A549 (cell line): Measurements from ENCODE around the gene NUDT5. TPM values are rescaled to one million over a fixed set of nuclear protein-coding genes. Genes with fewer than 3 reads are reported as not detected.

ENCODE experiments used
- ATAC-seq, 2 experiments: fragments of 200-7000 bp in 1 of 2; fragments of >200 bp in 1 of 2; cut with Nextera tagmentation in 1 of 2; cut with Tn5 transposase in 1 of 2; 3 replicates each; pipeline versions ENCODE4 v1.8.0 to v1.9.1; 2018 to 2020; ENCODE audit warnings: mild to moderate bottlenecking in 1 of 2, moderate library complexity in 1 of 2
- CTCF ChIA-PET: fragments of 300-600 bp; sonication (Branson Sonifier 250); formaldehyde crosslinking; extraction: SDS; loops from one replicate; lab custom pipeline; 2021; ENCODE audit warnings: antibody characterized with exemption, inconsistent platforms; lab: Yijun Ruan, JAX
- POLR2A ChIA-PET: fragments of 350-600 bp; formaldehyde crosslinking; extraction: SDS; loops from one replicate; lab custom pipeline; 2021; ENCODE audit warnings: antibody characterized with exemption, inconsistent platforms; lab: Yijun Ruan, JAX
- DNase-seq, 2 experiments: peaks; one replicate each; pipeline versions ENCODE4 v3.0.0 to v3.0.0-alpha.2; 2011 to 2016; ENCODE audit warnings: low read depth in 1 of 2, low spot score in 1 of 2
- FAIRE-seq: peaks from 2 replicates; lab custom pipeline; 2011; peaks lifted over from hg19 to GRCh38; lab: Jason Lieb, UNC
- H3K27ac ChIP-seq, 2 experiments: fragments of >200 bp; sonication (Bioruptor Twin); formaldehyde crosslinking; 3 replicates each; pipeline ENCODE4 v1.5.1; 2016 to 2017
- H3K4me1 ChIP-seq: fragments of >200 bp; sonication (Bioruptor Twin); formaldehyde crosslinking; 3 replicates; pipeline ENCODE4 v1.6.1; 2016
- H3K4me2 ChIP-seq: fragments of >200 bp; sonication (Bioruptor Twin); formaldehyde crosslinking; 3 replicates; pipeline ENCODE4 v1.6.1; 2016
- H3K4me3 ChIP-seq: fragments of >200 bp; sonication (Bioruptor Twin); formaldehyde crosslinking; 3 replicates; pipeline ENCODE4 v1.5.1; 2016
- H3K9me3 ChIP-seq: fragments of >200 bp; sonication (Bioruptor Twin); formaldehyde crosslinking; 3 replicates; pipeline ENCODE4 v1.6.1; 2016
- BHLHE40 ChIP-seq: IDR thresholded peaks from 2 replicates; pipeline ENCODE4 v1.6.1; 2012; ENCODE audit warnings: low read depth, low read length, inconsistent platforms
- CBX2 ChIP-seq: fragments of 200-600 bp; sonication (generic); IDR thresholded peaks from 2 replicates; pipeline ENCODE4 v1.6.1; 2016; ENCODE audit warnings: low read depth, mild to moderate bottlenecking, borderline replicate concordance
- CBX8 ChIP-seq: fragments of 200-600 bp; sonication (generic); IDR thresholded peaks from 2 replicates; pipeline ENCODE4 v1.6.1; 2016
- CEBPB ChIP-seq, 2 experiments: fragments of >200 bp in 1 of 2; sonication (Bioruptor Twin) in 1 of 2; formaldehyde crosslinking in 1 of 2; IDR thresholded peaks; 2 replicates each; pipeline ENCODE4 v1.6.1; 2012 to 2016
- CHD2 ChIP-seq: fragments of 150-350 bp; IDR thresholded peaks from 2 replicates; pipeline ENCODE4 v1.6.1; 2014; ENCODE audit warnings: low read length; ENCODE audit not compliant: partially characterized antibody
- CTCF ChIP-seq: fragments of >200 bp; sonication (Bioruptor Twin); formaldehyde crosslinking; IDR thresholded peaks from 3 replicates; pipeline ENCODE4 v1.5.1; 2016
- E2F6 ChIP-seq: IDR thresholded peaks from 2 replicates; pipeline ENCODE4 v1.6.1; 2012; ENCODE audit warnings: low read depth, borderline replicate concordance
- EHF ChIP-seq: fragments of 250-450 bp; sonication (Bioruptor Pico); IDR thresholded peaks from 2 replicates; pipeline ENCODE4 v1.5.0; 2020; ENCODE audit warnings: mild to moderate bottlenecking
- EHMT2 ChIP-seq: fragments of 200-600 bp; sonication (generic); IDR thresholded peaks from 2 replicates; pipeline ENCODE4 v1.6.1; 2016; ENCODE audit warnings: antibody characterized with exemption, low read depth, mild to moderate bottlenecking, moderate library complexity
- EP300 ChIP-seq, 2 experiments: fragments of >200 bp; sonication (Bioruptor Twin); formaldehyde crosslinking; IDR thresholded peaks; 2 replicates in 1 of 2; 3 replicates in 1 of 2; pipeline ENCODE4 v1.6.1; 2016 to 2017
- FOSL2 ChIP-seq, 2 experiments: fragments of 450-650 bp in 1 of 2; fragments of >200 bp in 1 of 2; sonication (Bioruptor Twin) in 1 of 2; formaldehyde crosslinking; IDR thresholded peaks; 2 replicates each; pipeline versions ENCODE4 v1.5.0 to v1.6.1; 2016 to 2020; ENCODE audit warnings: mild to moderate bottlenecking in 1 of 2, moderate library complexity in 1 of 2
- FOXS1 ChIP-seq: fragments of 250-450 bp; sonication (Bioruptor Pico); IDR thresholded peaks from 2 replicates; pipeline ENCODE4 v1.5.0; 2020; ENCODE audit warnings: mild to moderate bottlenecking, moderate library complexity
- GATA3 ChIP-seq: IDR thresholded peaks from 2 replicates; pipeline ENCODE4 v1.6.1; 2012; ENCODE audit warnings: borderline replicate concordance
- HOXA7 ChIP-seq: fragments of 250-450 bp; sonication (Bioruptor Pico); IDR thresholded peaks from 2 replicates; pipeline ENCODE4 v1.5.0; 2020; ENCODE audit warnings: mild to moderate bottlenecking, moderate library complexity
- HOXB13 ChIP-seq: fragments of 250-450 bp; sonication (Bioruptor Pico); IDR thresholded peaks from 2 replicates; pipeline ENCODE4 v1.5.0; 2020; ENCODE audit warnings: low read depth, mild to moderate bottlenecking, moderate library complexity
- JUN ChIP-seq, 2 experiments: fragments of >200 bp; sonication (Bioruptor Twin); formaldehyde crosslinking; IDR thresholded peaks; 2 replicates in 1 of 2; 3 replicates in 1 of 2; pipeline ENCODE4 v1.6.1; 2016 to 2017
- KDM1A ChIP-seq: fragments of 200-600 bp; sonication (generic); IDR thresholded peaks from 2 replicates; pipeline ENCODE4 v1.6.1; 2016; ENCODE audit warnings: low read depth, mild to moderate bottlenecking
- MAFK ChIP-seq: fragments of 450-650 bp; IDR thresholded peaks from 2 replicates; pipeline ENCODE4 v1.6.1; 2014; ENCODE audit not compliant: partially characterized antibody
- MAZ ChIP-seq: fragments of 150-350 bp; IDR thresholded peaks from 2 replicates; pipeline ENCODE4 v1.6.1; 2014; ENCODE audit warnings: antibody characterized with exemption, low read depth, low read length, borderline replicate concordance
- NPAS2 ChIP-seq: fragments of 250-450 bp; sonication (Bioruptor Pico); IDR thresholded peaks from 2 replicates; pipeline ENCODE4 v1.8.0; 2022; ENCODE audit warnings: mild to moderate bottlenecking, moderate library complexity, borderline replicate concordance
- NR3C1 ChIP-seq: fragments of >200 bp; sonication (Bioruptor Twin); formaldehyde crosslinking; IDR thresholded peaks from 3 replicates; pipeline ENCODE4 v1.6.1; 2017
- RAD21 ChIP-seq, 2 experiments: fragments of >200 bp in 1 of 2; sonication (Bioruptor Twin) in 1 of 2; formaldehyde crosslinking in 1 of 2; IDR thresholded peaks in 1 of 2; conservative IDR thresholded peaks in 1 of 2; 2 replicates in 1 of 2; 3 replicates in 1 of 2; pipeline ENCODE4 v1.6.1; 2012 to 2018; ENCODE audit warnings: inconsistent platforms in 1 of 2
- RFX5 ChIP-seq: fragments of 450-650 bp; IDR thresholded peaks from 2 replicates; pipeline ENCODE4 v1.7.1; 2014; ENCODE audit warnings: antibody characterized with exemption, mild to moderate bottlenecking, moderate library complexity
- SMC3 ChIP-seq: fragments of >200 bp; sonication (Bioruptor Twin); formaldehyde crosslinking; IDR thresholded peaks from 3 replicates; pipeline ENCODE4 v1.6.1; 2018; ENCODE audit warnings: inconsistent platforms
- SREBF2 ChIP-seq: fragments of 450-650 bp; IDR thresholded peaks from 2 replicates; pipeline ENCODE4 v1.6.1; 2014; ENCODE audit warnings: mild to moderate bottlenecking, moderate library complexity
- TP53 ChIP-seq: fragments of 250-450 bp; sonication (Bioruptor Pico); IDR thresholded peaks from 2 replicates; pipeline ENCODE4 v1.5.0; 2021; ENCODE audit warnings: mild to moderate bottlenecking, moderate library complexity
- USF2 ChIP-seq: fragments of 450-650 bp; IDR thresholded peaks from 2 replicates; pipeline ENCODE4 v1.6.1; 2014; ENCODE audit warnings: antibody characterized with exemption
- ZC3H11A ChIP-seq: fragments of 450-650 bp; IDR thresholded peaks from 2 replicates; pipeline ENCODE4 v1.6.1; 2014; ENCODE audit warnings: antibody characterized with exemption, mild to moderate bottlenecking
- ZFP36 ChIP-seq: fragments of 450-650 bp; IDR thresholded peaks from 2 replicates; pipeline ENCODE4 v1.6.1; 2014; ENCODE audit warnings: borderline replicate concordance; ENCODE audit not compliant: partially characterized antibody
- WGBS: methylation state at CpG from one replicate; pipeline ENCODE4 v1.1.6; 2017; ENCODE audit errors: missing lambda C conversion rate; 5-methylcytosine and 5-hydroxymethylcytosine counted together
- polyA plus RNA-seq, 4 experiments: library from polyadenylated mRNA; depleted of rRNA in 3 of 4; stranded (reverse); fragments of >200 nt; fragmentation: RNase III in 1 of 4; extraction: RNeasy Plus Mini Kit Qiagen cat#74134 plus additional on column Dnase treatment in 1 of 4; gene quantifications; 2 replicates in 3 of 4; 3 replicates in 1 of 4; pipeline ENCODE4 v1.2.3, GENCODE V29; 2011 to 2017

Gene NUDT5
- polyA plus RNA-seq, 2 of the 4 experiments (the other 2 are of a cell fraction), result 146 to 190 TPM

- ATAC-seq (no peak), DNase-seq (no peak), FAIRE-seq (no peak)
- Histone ChIP-seq H3K4me2 (no peak overlapping the region), H3K27ac (no peak overlapping the region), H3K4me3 (no peak overlapping the region), H3K4me1 (no peaks in the 10 kb centered on the region), H3K9me3 (no peaks in the 10 kb centered on the region)
- ChIA-PET CTCF (interaction anchor here (0.7 to 3.7 kb wide), 3 partner anchors 19 to 881 kb away, joined by 3 to 14 read pairs (median 4); no protein-coding TSS in a partner anchor), POLR2A (no interaction called here)
- no peak for TF ChIP-seq FOXS1
- TF ChIP-seq SMC3, result no peak
- no peak for TF ChIP-seq EHMT2
- no peak for TF ChIP-seq NPAS2
- TF ChIP-seq EP300 (IDR thresholded peaks at IDR 0.05), result no peak
- no peak for TF ChIP-seq CHD2
- TF ChIP-seq NR3C1, result no peak
- TF ChIP-seq ZFP36, result no peak
- no peak for TF ChIP-seq FOSL2 (IDR thresholded peaks at IDR 0.05)
- TF ChIP-seq FOSL2 (CRISPR knock-in tag; IDR thresholded peaks at IDR 0.05), result no peak
- no peak for TF ChIP-seq MAFK
- TF ChIP-seq BHLHE40, result no peak
- no peak for TF ChIP-seq CBX8
- TF ChIP-seq E2F6, result no peak
- no peak for TF ChIP-seq EHF (CRISPR knock-in tag)
- TF ChIP-seq GATA3, result no peak
- TF ChIP-seq CBX2, result no peak
- TF ChIP-seq CEBPB (IDR thresholded peaks at IDR 0.05), result no peak
- TF ChIP-seq TP53 (CRISPR knock-in tag), result no peak
- TF ChIP-seq MAZ, result no peak
- TF ChIP-seq CTCF, result no peak
- 95% methylated on average over 13 of the region's 13 CpGs for WGBS
Measured at GRCh38 chr10:12237265-12238220, 41.9 kb upstream of the NUDT5 start.

- POLR2A ChIA-PET, result no interaction called here
- Histone ChIP-seq H3K9me3 (no peaks in the 10 kb centered on the region), H3K4me3 (no peak overlapping the region), H3K4me1 (no peaks in the 10 kb centered on the region; the same call in 2 of the 3 replicates), H3K27ac (no peak overlapping the region), H3K4me2 (no peak overlapping the region)
- no peak for DNase-seq
- CTCF ChIA-PET, result interaction anchor here (3.7 kb wide), 1 partner anchor 21 kb away, joined by 14 read pairs; no protein-coding TSS in a partner anchor
- no peak for ATAC-seq
- WGBS, result 91% methylated on average over 4 of the region's 4 CpGs
- TF ChIP-seq JUN (IDR thresholded peaks at IDR 0.05), result no peak
- TF ChIP-seq GATA3, result no peak
- no peak for TF ChIP-seq KDM1A
- TF ChIP-seq TP53 (CRISPR knock-in tag), result no peak
- no peak for TF ChIP-seq HOXA7
- TF ChIP-seq RAD21 (conservative IDR thresholded peaks at IDR 0.05 in 1 of 2, IDR thresholded peaks at IDR 0.05 in 1 of 2), result no peak
- no peak for TF ChIP-seq FOXS1
- no peak for TF ChIP-seq FOSL2 (IDR thresholded peaks at IDR 0.05)
- TF ChIP-seq FOSL2 (CRISPR knock-in tag; IDR thresholded peaks at IDR 0.05), result no peak
- no peak for TF ChIP-seq E2F6
- TF ChIP-seq USF2, result no peak
- no peak for TF ChIP-seq SREBF2
- TF ChIP-seq NR3C1, result no peak
- TF ChIP-seq ZFP36, result no peak
- no peak for TF ChIP-seq EHMT2
- no peak for TF ChIP-seq ZC3H11A
- TF ChIP-seq BHLHE40, result no peak
- TF ChIP-seq HOXB13 (CRISPR knock-in tag), result no peak
- no peak for TF ChIP-seq RFX5
- TF ChIP-seq CBX8, result no peak
- FAIRE-seq, result no peak
Measured at GRCh38 chr10:12235796-12236195, 40.1 kb upstream of the NUDT5 start.
